NB4 (cell line): ENCODE data around the gene CLK1.

Source experiments
- CTCF ChIP-seq: IDR thresholded peaks from one replicate; pipeline ENCODE4 v1.5.1; 2012; ENCODE audit warnings: low read depth, low read length
- MAX ChIP-seq: IDR thresholded peaks from 2 replicates; pipeline ENCODE4 v1.6.1; 2011; ENCODE audit warnings: low read depth, low read length
- POLR2A ChIP-seq: IDR thresholded peaks from 2 replicates; pipeline ENCODE4 v1.6.1; 2011; ENCODE audit warnings: mild to moderate bottlenecking; ENCODE audit not compliant: insufficient read length; ENCODE audit errors: extremely low read depth

GRCh38 chr2:200863782-200864175 lies 679 bp downstream of the CLK1 start:
- TF ChIP-seq POLR2A (no peak), CTCF (no peak), MAX (no peak)
